H9 (cell line): ENCODE results near the gene CAMSAP2. TPM values are rescaled to one million over a fixed set of nuclear protein-coding genes. Genes with fewer than 3 reads are reported as not detected.
A peak's percentile ranks its signal among the peaks of the same experiment; 100 is the strongest.

Source experiments
- DNase-seq: peaks from one replicate; pipeline ENCODE4 v3.0.0-alpha.2; 2017
- H2AFZ ChIP-seq: one replicate; pipeline ENCODE4 v1.6.1; 2013; ENCODE audit warnings: mild to moderate bottlenecking, low read length, control low read depth, moderate library complexity
- H2AK5ac ChIP-seq: 2 replicates; pipeline ENCODE4 v1.6.1; 2013; ENCODE audit warnings: low read length, control low read depth, mixed read lengths; ENCODE audit not compliant: insufficient read length
- H2BK120ac ChIP-seq: one replicate; pipeline ENCODE4 v1.6.1; 2013; ENCODE audit warnings: low read depth, mild to moderate bottlenecking, low read length, control low read depth, inconsistent platforms; ENCODE audit not compliant: poor library complexity, severe bottlenecking
- H2BK12ac ChIP-seq: 2 replicates; pipeline ENCODE4 v1.6.1; 2013; ENCODE audit warnings: low read length, control low read depth, mixed read lengths, low read depth; ENCODE audit not compliant: insufficient read length
- H2BK15ac ChIP-seq: 2 replicates; pipeline ENCODE4 v1.6.1; 2013; ENCODE audit warnings: low read depth, low read length, control low read depth
- H2BK20ac ChIP-seq: one replicate; pipeline ENCODE4 v1.6.1; 2013; ENCODE audit warnings: low read depth, mild to moderate bottlenecking, low read length, control low read depth, inconsistent platforms; ENCODE audit not compliant: poor library complexity, severe bottlenecking
- H2BK5ac ChIP-seq: 2 replicates; pipeline ENCODE4 v1.6.1; 2013; ENCODE audit warnings: low read length, control low read depth, mixed read lengths; ENCODE audit not compliant: insufficient read length
- H3K14ac ChIP-seq: 2 replicates; pipeline ENCODE4 v1.6.1; 2013; ENCODE audit warnings: low read length, control low read depth; ENCODE audit not compliant: insufficient read depth
- H3K18ac ChIP-seq: 2 replicates; pipeline ENCODE4 v1.6.1; 2013; ENCODE audit warnings: low read depth, mild to moderate bottlenecking, mixed read lengths, low read length, control low read depth; ENCODE audit not compliant: insufficient read length
- H3K23ac ChIP-seq: 2 replicates; pipeline ENCODE4 v1.6.1; 2013; ENCODE audit warnings: low read length, control low read depth, mixed read lengths, low read depth; ENCODE audit not compliant: insufficient read length
- H3K23me2 ChIP-seq: 2 replicates; pipeline ENCODE4 v1.6.1; 2013; ENCODE audit warnings: low read depth, mild to moderate bottlenecking, mixed read lengths, low read length, control low read depth; ENCODE audit not compliant: insufficient read length, poor library complexity, severe bottlenecking
- H3K27ac ChIP-seq: 2 replicates; pipeline ENCODE4 v1.5.1; 2013; ENCODE audit warnings: low read length, control low read depth, mixed read lengths, low read depth; ENCODE audit not compliant: insufficient read length
- H3K27me3 ChIP-seq: 2 replicates; pipeline ENCODE4 v1.6.1; 2013; ENCODE audit warnings: low read length, control low read depth, inconsistent platforms; ENCODE audit not compliant: insufficient read depth
- H3K4ac ChIP-seq: 2 replicates; pipeline ENCODE4 v1.6.1; 2013; ENCODE audit warnings: low read depth, mild to moderate bottlenecking, control low read depth, inconsistent platforms, low read length, moderate library complexity
- H3K4me1 ChIP-seq: 2 replicates; pipeline ENCODE4 v1.6.1; 2013; ENCODE audit warnings: low read length, control low read depth, inconsistent platforms; ENCODE audit not compliant: insufficient read depth
- H3K4me2 ChIP-seq: 2 replicates; pipeline ENCODE4 v1.6.1; 2013; ENCODE audit warnings: low read length, control low read depth, mixed read lengths; ENCODE audit not compliant: insufficient read length, insufficient read depth
- H3K56ac ChIP-seq: 2 replicates; pipeline ENCODE4 v1.6.1; 2013; ENCODE audit warnings: low read depth, mild to moderate bottlenecking, mixed read lengths, low read length, control low read depth; ENCODE audit not compliant: insufficient read length
- H3K79me1 ChIP-seq: 2 replicates; pipeline ENCODE4 v1.6.1; 2013; ENCODE audit warnings: low read depth, mild to moderate bottlenecking, moderate library complexity, low read length, control low read depth, inconsistent platforms; ENCODE audit not compliant: insufficient read depth, poor library complexity, severe bottlenecking
- H3K79me2 ChIP-seq: 2 replicates; pipeline ENCODE4 v1.6.1; 2013; ENCODE audit warnings: low read length, control low read depth, inconsistent platforms; ENCODE audit not compliant: insufficient read depth
- H3K9ac ChIP-seq: 2 replicates; pipeline ENCODE4 v1.6.1; 2013; ENCODE audit warnings: low read length, control low read depth, mixed read lengths; ENCODE audit not compliant: insufficient read length; ENCODE audit errors: extremely low read depth
- H3K9me3 ChIP-seq: one replicate; pipeline ENCODE4 v1.6.1; 2013; ENCODE audit warnings: low read depth, low read length, inconsistent platforms; ENCODE audit not compliant: control insufficient read depth
- H3T11ph ChIP-seq: one replicate; pipeline ENCODE4 v1.6.1; 2013; ENCODE audit warnings: mild to moderate bottlenecking, low read length, control low read depth, inconsistent platforms
- H4K20me1 ChIP-seq: one replicate; pipeline ENCODE4 v1.6.1; 2013; ENCODE audit not compliant: control insufficient read depth, insufficient read length, insufficient read depth
- H4K5ac ChIP-seq: 2 replicates; pipeline ENCODE4 v1.6.1; 2013; ENCODE audit warnings: low read depth, mild to moderate bottlenecking, mixed read lengths, low read length, control low read depth; ENCODE audit not compliant: insufficient read length
- H4K8ac ChIP-seq: replicated peaks from 2 replicates; pipeline ENCODE4 v1.6.1; 2013; ENCODE audit warnings: low read length, control low read depth, mixed read lengths, low read depth; ENCODE audit not compliant: insufficient read length
- H4K91ac ChIP-seq: 2 replicates; pipeline ENCODE4 v1.6.1; 2013; ENCODE audit warnings: low read depth, mild to moderate bottlenecking, moderate library complexity, mixed read lengths, low read length, control low read depth; ENCODE audit not compliant: insufficient read length
- H3K27ac Mint-ChIP-seq, 3 experiments: 2 replicates in 2 of 3; 3 replicates in 1 of 3; pipeline ENCODE4 v1.8.0; 2020 to 2021; ENCODE audit warnings: mixed read lengths in 3 of 3, mild to moderate bottlenecking in 1 of 3, moderate library complexity in 1 of 3
- H3K27me3 Mint-ChIP-seq: 2 replicates; pipeline ENCODE4 v1.8.0; 2021; ENCODE audit warnings: low read depth, mild to moderate bottlenecking, moderate library complexity, mixed read lengths
- H3K36me3 Mint-ChIP-seq, 3 experiments: 2 replicates in 2 of 3; 3 replicates in 1 of 3; pipeline ENCODE4 v1.8.0; 2020 to 2021; ENCODE audit warnings: low read depth in 3 of 3, mixed read lengths in 3 of 3; ENCODE audit not compliant: insufficient read depth in 1 of 3
- H3K4me1 Mint-ChIP-seq, 2 experiments: 2 replicates each; pipeline ENCODE4 v1.8.0; 2020; ENCODE audit warnings: mixed read lengths in 2 of 2
- H3K4me3 Mint-ChIP-seq, 2 experiments: 2 replicates in 1 of 2; 3 replicates in 1 of 2; pipeline ENCODE4 v1.8.0; 2020 to 2021; ENCODE audit warnings: mild to moderate bottlenecking in 2 of 2, mixed read lengths in 2 of 2, moderate library complexity in 1 of 2
- H3K9me3 Mint-ChIP-seq, 2 experiments: 2 replicates in 1 of 2; 3 replicates in 1 of 2; pipeline ENCODE4 v1.8.0; 2020; ENCODE audit warnings: mild to moderate bottlenecking in 2 of 2, mixed read lengths in 2 of 2, moderate library complexity in 1 of 2
- WGBS: extraction: QIAGEN DNeasy Blood & Tissue Kit; methylation state at CpG from one replicate; pipeline ENCODE4 v1.1.7; 2013; ENCODE audit warnings: missing lambda C conversion rate, low lambda C conversion rate, mixed read lengths; ENCODE audit not compliant: insufficient read length; ENCODE audit errors: extremely low coverage; 5-methylcytosine and 5-hydroxymethylcytosine counted together
- total RNA-seq: library from RNA; stranded (reverse); gene quantifications from 2 replicates; pipeline ENCODE4 v1.2.1, GENCODE V29; 2021
- TF ChIP-seq, protein P1 (sequence below): fragments of 200-600 bp; sonication (generic); conservative IDR thresholded peaks from 3 replicates; pipeline ENCODE4 v1.8.0; 2021; ENCODE audit warnings: antibody characterized with exemption, mild to moderate bottlenecking

Gene CAMSAP2
- total RNA-seq, 1 experiment from 2014 or later, result 33.7 TPM

DNA sequence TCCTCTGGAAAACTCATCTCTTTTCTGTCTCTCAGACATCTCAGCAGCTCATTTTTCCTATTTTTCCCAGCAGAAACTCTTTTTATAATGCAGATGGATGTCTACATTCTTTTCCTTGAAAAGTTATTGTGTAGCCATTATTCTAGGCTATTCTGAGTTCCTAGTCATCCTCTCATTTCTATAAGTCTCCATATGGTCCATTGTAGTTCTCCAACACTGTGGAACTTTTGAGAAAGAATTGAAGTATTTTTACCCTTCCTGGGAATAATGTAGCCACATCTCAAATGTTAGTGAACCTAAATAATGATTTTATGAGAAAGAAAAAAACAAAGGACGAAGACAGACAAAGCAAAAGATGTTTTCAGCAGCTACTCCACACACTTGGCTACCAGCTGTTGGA, 107.7 kb downstream of the CAMSAP2 start:
- Mint-ChIP-seq H3K27ac (peak overlapping the region in 2 of 3 experiments; percentile 69 to 71; a peak in 4 of 7 replicates), H3K4me1 (peaks cover 7 to 14% of the 10 kb centered on the region in 2 experiments), H3K4me3 (no peak overlapping the region), H3K36me3 (peaks cover 8 to 60% (median 43%) of the 10 kb centered on the region in 3 experiments; a peak in 6 of 7 replicates), H3K9me3 (no peaks in the 10 kb centered on the region), H3K27me3 (no peaks in the 10 kb centered on the region)
- Histone ChIP-seq H3K4ac (no peak overlapping the region), H3K4me1 (peaks cover 3% of the 10 kb centered on the region; the same call in 1 of the 2 replicates), H3K4me2 (no peak overlapping the region), H3K79me2 (no peaks in the 10 kb centered on the region), H2BK120ac (no peak overlapping the region), H4K20me1 (no peaks in the 10 kb centered on the region), H3K9ac (no peak overlapping the region), H3K23me2 (no peaks in the 10 kb centered on the region), H2BK15ac (no peak overlapping the region), H3K56ac (no peak overlapping the region), H4K8ac (no peak overlapping the region), H3K9me3 (no peaks in the 10 kb centered on the region), H3K14ac (no peak overlapping the region), H4K5ac (no peak overlapping the region), H4K91ac (no peak overlapping the region), H3T11ph (no peak overlapping the region), H2AK5ac (no peak overlapping the region), H3K18ac (no peak overlapping the region), H2AFZ (no peak overlapping the region), H3K79me1 (no peaks in the 10 kb centered on the region), H3K27ac (no peak overlapping the region), H2BK5ac (no peak overlapping the region), H3K23ac (no peak overlapping the region), H3K27me3 (no peaks in the 10 kb centered on the region), H2BK20ac (no peak overlapping the region), H2BK12ac (no peak overlapping the region)
- no CpG with 5 or more reads among the region's 1 CpG for whole genome bisulfite sequencing
- no peak for DNase-seq
- TF ChIP-seq, protein P1, sequence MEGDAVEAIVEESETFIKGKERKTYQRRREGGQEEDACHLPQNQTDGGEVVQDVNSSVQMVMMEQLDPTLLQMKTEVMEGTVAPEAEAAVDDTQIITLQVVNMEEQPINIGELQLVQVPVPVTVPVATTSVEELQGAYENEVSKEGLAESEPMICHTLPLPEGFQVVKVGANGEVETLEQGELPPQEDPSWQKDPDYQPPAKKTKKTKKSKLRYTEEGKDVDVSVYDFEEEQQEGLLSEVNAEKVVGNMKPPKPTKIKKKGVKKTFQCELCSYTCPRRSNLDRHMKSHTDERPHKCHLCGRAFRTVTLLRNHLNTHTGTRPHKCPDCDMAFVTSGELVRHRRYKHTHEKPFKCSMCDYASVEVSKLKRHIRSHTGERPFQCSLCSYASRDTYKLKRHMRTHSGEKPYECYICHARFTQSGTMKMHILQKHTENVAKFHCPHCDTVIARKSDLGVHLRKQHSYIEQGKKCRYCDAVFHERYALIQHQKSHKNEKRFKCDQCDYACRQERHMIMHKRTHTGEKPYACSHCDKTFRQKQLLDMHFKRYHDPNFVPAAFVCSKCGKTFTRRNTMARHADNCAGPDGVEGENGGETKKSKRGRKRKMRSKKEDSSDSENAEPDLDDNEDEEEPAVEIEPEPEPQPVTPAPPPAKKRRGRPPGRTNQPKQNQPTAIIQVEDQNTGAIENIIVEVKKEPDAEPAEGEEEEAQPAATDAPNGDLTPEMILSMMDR, result no peak
